H1 (cell line): ENCODE measurements around the gene TMPRSS13. TPM values are rescaled to one million over a fixed set of nuclear protein-coding genes. Genes with fewer than 3 reads are reported as not detected.

Source experiments
- CTCF ChIA-PET: fragments of 300-600 bp; sonication (Branson Sonifier 250); formaldehyde crosslinking; loops from one replicate; lab custom pipeline; 2021; ENCODE audit not compliant: partially characterized antibody; lab: Charles Lee
- POLR2A ChIA-PET: fragments of 300-600 bp; sonication (Branson Sonifier 250); formaldehyde crosslinking; loops from one replicate; lab custom pipeline; 2021; ENCODE audit warnings: inconsistent platforms; ENCODE audit not compliant: partially characterized antibody; lab: Charles Lee
- DNase-seq, 2 experiments: peaks; one replicate each; pipeline versions ENCODE4 v3.0.0 to v3.0.0-alpha.2; 2010 to 2022; ENCODE audit warnings: low spot score in 2 of 2, low read depth in 1 of 2, mixed read lengths in 1 of 2
- FAIRE-seq: peaks from 2 replicates; lab custom pipeline; 2011; peaks lifted over from hg19 to GRCh38; lab: Jason Lieb, UNC
- H2AFZ ChIP-seq: 2 replicates; pipeline ENCODE4 v1.8.1; 2012; ENCODE audit warnings: low read length, inconsistent platforms
- H2AK5ac ChIP-seq: 2 replicates; pipeline ENCODE4 v1.6.1; 2013; ENCODE audit warnings: low read depth, low read length
- H2BK120ac ChIP-seq: replicated peaks from 2 replicates; pipeline ENCODE3; 2013; ENCODE audit warnings: low read depth, low read length, inconsistent platforms
- H2BK12ac ChIP-seq: 2 replicates; pipeline ENCODE4 v1.6.1; 2013; ENCODE audit warnings: low read depth, low read length
- H2BK15ac ChIP-seq: 2 replicates; pipeline ENCODE4 v1.6.1; 2013; ENCODE audit warnings: low read length
- H2BK20ac ChIP-seq: 2 replicates; pipeline ENCODE4 v1.6.1; 2013; ENCODE audit warnings: low read length
- H2BK5ac ChIP-seq: 2 replicates; pipeline ENCODE4 v1.6.1; 2013; ENCODE audit warnings: low read depth, low read length
- H3K14ac ChIP-seq: 2 replicates; pipeline ENCODE4 v1.6.1; 2013; ENCODE audit warnings: inconsistent platforms; ENCODE audit not compliant: insufficient read length
- H3K18ac ChIP-seq: 2 replicates; pipeline ENCODE4 v1.6.1; 2013; ENCODE audit warnings: low read length; ENCODE audit errors: extremely low read depth
- H3K23ac ChIP-seq: 2 replicates; pipeline ENCODE4 v1.6.1; 2013; ENCODE audit warnings: inconsistent platforms; ENCODE audit not compliant: insufficient read length
- H3K23me2 ChIP-seq: 2 replicates; pipeline ENCODE4 v1.6.1; 2013; ENCODE audit warnings: low read depth, low read length
- H3K27ac ChIP-seq: 2 replicates; pipeline ENCODE4 v1.6.1; 2011; ENCODE audit warnings: low read depth, low read length, inconsistent platforms
- H3K27me3 ChIP-seq, 4 experiments: replicated peaks in 1 of 4; 1 replicate in 1 of 4; 2 replicates in 3 of 4; pipeline versions ENCODE4 v1.6.1 to v1.8.1; 2011 to 2013; ENCODE audit warnings: low read length in 3 of 4, mild to moderate bottlenecking in 3 of 4, inconsistent platforms in 2 of 4, mixed read lengths in 2 of 4, moderate library complexity in 1 of 4; ENCODE audit not compliant: control insufficient read depth in 3 of 4, insufficient read depth in 3 of 4; ENCODE audit errors: extremely low read depth in 1 of 4
- H3K36me3 ChIP-seq, 4 experiments: 2 replicates each; pipeline versions ENCODE4 v1.6.1 to v1.8.1; 2011 to 2013; ENCODE audit warnings: mild to moderate bottlenecking in 4 of 4, low read length in 3 of 4, moderate library complexity in 2 of 4, control low read depth in 1 of 4, inconsistent platforms in 1 of 4; ENCODE audit not compliant: insufficient read depth in 4 of 4, control insufficient read depth in 2 of 4
- H3K4ac ChIP-seq: replicated peaks from 2 replicates; pipeline ENCODE3; 2013; ENCODE audit warnings: low read length, low read depth, mixed read lengths, inconsistent platforms; ENCODE audit not compliant: insufficient read length
- H3K4me1 ChIP-seq, 4 experiments: replicated peaks in 1 of 4; 1 replicate in 1 of 4; 2 replicates in 3 of 4; pipeline versions ENCODE4 v1.6.1 to v1.8.1; 2011 to 2013; ENCODE audit warnings: low read length in 3 of 4, inconsistent platforms in 2 of 4, mixed read lengths in 1 of 4; ENCODE audit not compliant: insufficient read depth in 4 of 4, control insufficient read depth in 3 of 4
- H3K4me2 ChIP-seq, 2 experiments: 2 replicates each; pipeline versions ENCODE4 v1.6.1 to v1.8.1; 2011 to 2013; ENCODE audit warnings: low read depth in 2 of 2, low read length in 2 of 2, control low read depth in 1 of 2, inconsistent platforms in 1 of 2, mild to moderate bottlenecking in 1 of 2; ENCODE audit not compliant: insufficient read depth in 1 of 2
- H3K4me3 ChIP-seq, 4 experiments: fragments of 200-600, 300-600 bp in 1 of 4; sonication (generic), shearing (Covaris generic), sonication (Bioruptor Twin) in 1 of 4; 2 replicates each; pipeline versions ENCODE4 v1.5.1 to v1.8.1; 2011 to 2016; ENCODE audit warnings: low read length in 4 of 4, low read depth in 3 of 4, control low read depth in 2 of 4, inconsistent platforms in 2 of 4, mild to moderate bottlenecking in 2 of 4, mixed read lengths in 1 of 4, moderate library complexity in 1 of 4; ENCODE audit not compliant: insufficient read depth in 2 of 4; ENCODE audit errors: extremely low read depth in 1 of 4
- H3K56ac ChIP-seq: replicated peaks from 2 replicates; pipeline ENCODE3; 2013; ENCODE audit warnings: low read depth, mild to moderate bottlenecking, mixed read lengths, low read length, inconsistent platforms; ENCODE audit not compliant: insufficient read length
- H3K79me1 ChIP-seq: 2 replicates; pipeline ENCODE4 v1.6.1; 2013; ENCODE audit warnings: low read depth, low read length, control low read depth
- H3K79me2 ChIP-seq, 2 experiments: 2 replicates each; pipeline versions ENCODE4 v1.6.1 to v1.8.1; 2012 to 2013; ENCODE audit warnings: low read length in 2 of 2, mild to moderate bottlenecking in 2 of 2, inconsistent platforms in 1 of 2; ENCODE audit not compliant: insufficient read depth in 2 of 2, control insufficient read depth in 1 of 2
- H3K9ac ChIP-seq, 4 experiments: replicated peaks in 1 of 4; 1 replicate in 1 of 4; 2 replicates in 3 of 4; pipeline versions ENCODE4 v1.6.1 to v1.8.1; 2011 to 2013; ENCODE audit warnings: low read depth in 3 of 4, low read length in 3 of 4, control low read depth in 2 of 4, mild to moderate bottlenecking in 2 of 4, moderate library complexity in 2 of 4, inconsistent platforms in 1 of 4; ENCODE audit errors: extremely low read depth in 1 of 4
- H3K9me3 ChIP-seq, 2 experiments: 2 replicates each; pipeline versions ENCODE4 v1.6.1 to v1.8.1; 2012 to 2013; ENCODE audit warnings: mild to moderate bottlenecking in 2 of 2, moderate library complexity in 2 of 2, control low read depth in 1 of 2, inconsistent platforms in 1 of 2, low read depth in 1 of 2, low read length in 1 of 2, mixed read lengths in 1 of 2; ENCODE audit not compliant: insufficient read depth in 2 of 2
- H4K20me1 ChIP-seq, 2 experiments: replicated peaks in 1 of 2; 2 replicates each; pipeline versions ENCODE3 to v1.8.1; 2011 to 2013; ENCODE audit warnings: inconsistent platforms in 2 of 2, low read length in 2 of 2, mild to moderate bottlenecking in 1 of 2; ENCODE audit not compliant: insufficient read depth in 2 of 2, control insufficient read depth in 1 of 2
- H4K5ac ChIP-seq: 2 replicates; pipeline ENCODE4 v1.6.1; 2013; ENCODE audit warnings: low read length, low read depth, mixed read lengths, inconsistent platforms; ENCODE audit not compliant: insufficient read length
- H4K8ac ChIP-seq: 2 replicates; pipeline ENCODE4 v1.8.0; 2013; ENCODE audit warnings: mild to moderate bottlenecking, moderate library complexity, low read length, inconsistent platforms; ENCODE audit not compliant: insufficient read depth; ENCODE audit errors: extremely low read depth
- H4K91ac ChIP-seq: replicated peaks from 2 replicates; pipeline ENCODE3; 2013; ENCODE audit warnings: low read length, mixed read lengths, inconsistent platforms; ENCODE audit not compliant: insufficient read length
- ATF2 ChIP-seq: IDR thresholded peaks from 2 replicates; pipeline ENCODE4 v1.6.1; 2012; ENCODE audit warnings: low read length, inconsistent platforms
- SIN3A ChIP-seq, 2 experiments: IDR thresholded peaks in 1 of 2; conservative IDR thresholded peaks in 1 of 2; 2 replicates each; pipeline ENCODE4 v1.6.1; 2011 to 2012; ENCODE audit warnings: low read length in 2 of 2, improper control_type of control experiment in 1 of 2, low read depth in 1 of 2, mild to moderate bottlenecking in 1 of 2
- WGBS, 2 experiments: shearing (Covaris generic) in 1 of 2; methylation state at CpG; one replicate each; pipeline versions ENCODE4 v1.1.6 to v1.1.7; 2013 to 2015; ENCODE audit warnings: low lambda C conversion rate in 2 of 2, mixed read lengths in 2 of 2, inconsistent platforms in 1 of 2, low coverage in 1 of 2, missing lambda C conversion rate in 1 of 2; ENCODE audit not compliant: insufficient replicate concordance in 2 of 2, insufficient coverage in 1 of 2, insufficient read length in 1 of 2; ENCODE audit errors: extremely low coverage in 1 of 2, missing lambda C conversion rate in 1 of 2; 5-methylcytosine and 5-hydroxymethylcytosine counted together
- polyA plus RNA-seq, 7 experiments: library from polyadenylated mRNA; depleted of rRNA in 3 of 7; stranded (reverse) in 5 of 7; unstranded in 2 of 7; fragments of >200 nt in 5 of 7; fragments of 200-250 nt in 2 of 7; gene quantifications; 1 replicate in 5 of 7; 2 replicates in 1 of 7; 4 replicates in 1 of 7; pipeline versions ENCODE4 v1.2.1 to v1.2.3, GENCODE V29; 2011 to 2013; ENCODE audit warnings: missing spikeins in 2 of 7, mixed read lengths in 2 of 7
- total RNA-seq: library from RNA; stranded (reverse); fragmentation: NEBNext Ultra II Directional; extraction: Animal tissue kit (Norgen Biotek cat#: 25700); gene quantifications from 2 replicates; pipeline ENCODE4 v1.2.1, GENCODE V29; 2021

Gene TMPRSS13
- total and polyA plus RNA-seq, 2 of the 8 experiments (the other 6 are each of a cell fraction or from before 2014, with no cell fraction given) = 0.61 to 0.79 TPM

- DNase-seq (no peak), FAIRE-seq (no peak)
- Histone ChIP-seq H3K9ac (no peak overlapping the region), H3K79me1 (no peaks in the 10 kb centered on the region), H3K14ac (no peak overlapping the region), H2BK15ac (no peak overlapping the region), H3K23ac (no peak overlapping the region), H3K4me3 (no peak overlapping the region), H3K18ac (no peak overlapping the region), H3K79me2 (no peaks in the 10 kb centered on the region), H2BK5ac (no peak overlapping the region), H4K8ac (no peak overlapping the region), H2AFZ (no peak overlapping the region), H2BK20ac (no peak overlapping the region), H3K27me3 (no peaks in the 10 kb centered on the region; a peak in 1 of 7 replicates), H2BK120ac (no peak overlapping the region), H3K56ac (no peak overlapping the region), H3K4ac (no peak overlapping the region), H3K4me1 (peaks cover 0 to 10% (median 5%) of the 10 kb centered on the region in 4 experiments; a peak in 6 of 7 replicates), H4K20me1 (no peaks in the 10 kb centered on the region), H3K4me2 (no peak overlapping the region), H2AK5ac (no peak overlapping the region), H3K23me2 (peaks cover 2% of the 10 kb centered on the region; the same call in 1 of the 2 replicates), H3K9me3 (no peaks in the 10 kb centered on the region), H4K91ac (no peak overlapping the region), H2BK12ac (no peak overlapping the region; the same call in 1 of the 2 replicates), H3K36me3 (no peaks in the 10 kb centered on the region), H4K5ac (no peak overlapping the region), H3K27ac (no peak overlapping the region)
- ChIA-PET POLR2A (interaction anchor here (1.2 kb wide), 2 partner anchors 8 to 17 kb away, joined by 3 read pairs; no protein-coding TSS in a partner anchor), CTCF (interaction anchor here (0.6 to 11.7 kb wide), 12 partner anchors 10 to 538 kb away, joined by 3 to 173 read pairs (median 4); no protein-coding TSS in a partner anchor)
- 79% methylated on average over 3 of the region's 3 CpGs; no CpG with 5 or more reads in 1 of the 2 experiments for whole genome bisulfite sequencing, 2 experiments
- TF ChIP-seq SIN3A (conservative IDR thresholded peaks at IDR 0.05 in 1 of 2, IDR thresholded peaks at IDR 0.05 in 1 of 2; ENCODE audit: low read depth in 1 of 2, low read length in 2 of 2) (no peak), ATF2 (no peak)
Measured at GRCh38 chr11:117932947-117933346, 3.7 kb upstream of the TMPRSS13 start.
